HAP-1 (cell line): Measurements from ENCODE around the gene PPM1J.

Source experiments
- DNase-seq, 2 experiments: peaks; one replicate each; pipeline ENCODE4 v3.0.0-alpha.2; 2016 to 2020; ENCODE audit warnings: low spot score in 2 of 2
- H3K27me3 ChIP-seq: fragments of 250-450 bp; sonication (Bioruptor Pico); 2 replicates; pipeline ENCODE4 v1.5.1; 2020; ENCODE audit warnings: low read depth, mild to moderate bottlenecking, moderate library complexity
- H3K36me3 ChIP-seq: fragments of 250-450 bp; sonication (Bioruptor Pico); replicated peaks from 2 replicates; pipeline ENCODE4 v1.5.1; 2020; ENCODE audit warnings: mild to moderate bottlenecking
- H3K4me1 ChIP-seq: fragments of 250-450 bp; sonication (Bioruptor Pico); 2 replicates; pipeline ENCODE4 v1.5.1; 2020; ENCODE audit warnings: mild to moderate bottlenecking
- H3K4me3 ChIP-seq: fragments of 250-450 bp; sonication (Bioruptor Pico); 2 replicates; pipeline ENCODE4 v1.5.1; 2020; ENCODE audit warnings: mild to moderate bottlenecking, moderate library complexity
- H3K9me3 ChIP-seq: fragments of 250-450 bp; sonication (Bioruptor Pico); 2 replicates; pipeline ENCODE4 v1.5.1; 2020; ENCODE audit warnings: mild to moderate bottlenecking, moderate library complexity
- in situ Hi-C: fragments of 300-500 bp; cut with MboI; formaldehyde crosslinking; loops from 3 replicates; pipeline ENCODE4 v1.14.3; 2020; ENCODE audit warnings: low sequenced_read_pairs, inconsistent platforms, mixed read lengths

PPM1J gene

GRCh38 chr1:112676543-112676942 lies 38.6 kb downstream of the PPM1J start:
- no peaks in the 10 kb centered on the region for H3K27me3 ChIP-seq
- H3K9me3 ChIP-seq: no peaks in the 10 kb centered on the region
- H3K4me1 ChIP-seq: peaks cover 48% of the 10 kb centered on the region
- H3K4me3 ChIP-seq: peak overlapping the region; percentile 67
- in situ Hi-C loops: no loop called here
- DNase-seq: no peak
- H3K36me3 ChIP-seq: peaks cover 20% of the 10 kb centered on the region

- Histone ChIP-seq H3K36me3 (peaks cover 27% of the 10 kb centered on the region), H3K4me1 (peaks cover 55% of the 10 kb centered on the region), H3K27me3 (no peaks in the 10 kb centered on the region), H3K9me3 (no peaks in the 10 kb centered on the region), H3K4me3 (peak overlapping the region; percentile 67)
- in situ Hi-C loops: no loop called here
- no peak for DNase-seq
Observed at GRCh38 chr1:112675728-112676381, 39.3 kb downstream of the PPM1J start.

DNA sequence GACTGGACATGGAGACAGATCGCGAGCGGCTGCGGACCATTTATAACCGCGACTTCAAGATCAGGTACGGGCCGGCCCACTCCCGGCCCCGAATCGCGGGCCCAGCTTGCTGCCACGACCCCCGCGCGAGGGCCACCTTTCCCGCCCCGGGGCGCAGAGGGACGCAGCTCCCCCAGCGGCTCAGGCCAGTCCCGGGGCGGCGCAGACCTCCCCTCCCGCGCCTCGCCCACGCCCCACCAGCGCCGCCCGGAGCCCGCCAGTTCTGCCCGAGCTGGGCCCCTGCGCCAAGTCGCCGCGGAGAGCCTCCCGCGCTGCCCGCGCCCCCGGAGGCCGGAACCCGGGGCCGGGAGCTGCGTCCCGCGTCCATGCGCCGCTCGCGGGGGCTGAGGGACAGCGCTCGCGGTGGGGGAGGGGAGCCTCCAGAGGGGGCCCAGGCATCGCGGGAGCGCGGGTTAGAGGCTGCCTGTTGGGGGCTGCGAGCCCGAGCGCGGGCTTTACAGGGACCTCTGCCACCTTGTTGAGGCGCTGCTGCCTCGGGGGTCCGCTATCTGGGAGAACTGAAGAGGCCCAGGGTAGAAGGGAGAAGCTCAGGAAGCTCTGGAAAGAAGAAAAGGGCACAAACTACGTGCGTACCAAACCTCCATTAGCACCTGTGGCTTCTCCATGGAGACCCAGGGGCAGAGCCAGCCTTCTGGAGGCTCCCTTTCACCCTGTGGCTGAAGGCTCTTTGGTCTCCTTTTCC lies 40.0 kb downstream of the PPM1J start:
- in situ Hi-C loops: no loop called here
- Histone ChIP-seq H3K4me1 (peaks cover 57% of the 10 kb centered on the region), H3K36me3 (peaks cover 28% of the 10 kb centered on the region), H3K9me3 (no peaks in the 10 kb centered on the region), H3K27me3 (no peaks in the 10 kb centered on the region), H3K4me3 (peak overlapping the region; percentile 67)
- peak in 1 of 2 experiments; percentile 73 for DNase-seq

- Histone ChIP-seq H3K27me3 (no peaks in the 10 kb centered on the region), H3K4me3 (peak within 1 kb of the TSS; percentile 67), H3K9me3 (no peaks in the 10 kb centered on the region), H3K4me1 (peaks cover 57% of the 10 kb centered on the region), H3K36me3 (peaks cover 33% of the 10 kb centered on the region)
- DNase-seq: peak; percentile 87 to 89
- in situ Hi-C loops: no loop called here
Observed at GRCh38 chr1:112674440-112674985, 40.6 kb downstream of the PPM1J start, which contains the start of gene MOV10. Gene MOV10, plus strand, starts transcription at chr1:112674659. Its CDS starts 254 bp downstream, at chr1:112674913.

DNA sequence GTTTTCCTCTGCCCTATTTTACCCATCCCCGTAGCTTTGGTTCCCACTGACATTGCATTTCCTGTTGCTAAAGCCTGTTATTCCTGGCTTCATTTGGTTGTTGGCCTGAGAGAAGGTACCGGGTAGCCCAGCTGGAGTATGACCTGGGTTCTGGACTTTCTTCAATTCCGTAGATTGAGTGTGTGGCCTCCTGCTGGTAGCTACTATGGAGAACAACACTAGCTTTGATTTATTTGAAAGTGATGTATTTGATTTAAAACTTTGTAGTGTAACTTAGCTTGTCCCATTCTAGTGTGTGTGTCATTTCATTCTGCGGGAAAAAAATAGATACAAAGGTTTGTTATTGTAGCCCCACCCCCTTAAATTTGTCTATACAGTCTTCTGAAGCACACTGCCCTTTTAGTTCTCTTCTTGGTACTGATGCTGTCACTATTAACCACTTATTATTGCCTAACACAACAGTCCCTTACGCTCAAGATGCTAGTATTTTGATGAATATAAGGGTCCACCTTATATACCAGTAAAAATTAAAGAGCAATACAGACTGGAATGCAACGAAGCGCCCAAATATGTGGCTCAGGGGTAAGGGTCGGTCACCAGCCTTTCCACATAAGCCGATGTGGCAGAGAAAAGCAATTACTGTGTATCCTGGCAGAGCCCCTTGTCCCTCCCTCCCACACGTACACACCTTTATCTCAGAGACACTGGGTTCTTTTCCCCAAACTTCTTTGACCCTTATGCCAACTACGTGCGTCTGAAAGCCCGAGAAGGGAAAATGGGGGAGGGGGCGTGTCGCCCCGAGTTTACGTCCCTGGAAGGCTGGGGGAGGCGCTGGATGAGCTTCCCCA lies 41.3 kb downstream of the PPM1J start:
- Histone ChIP-seq H3K27me3 (no peaks in the 10 kb centered on the region), H3K9me3 (no peaks in the 10 kb centered on the region), H3K36me3 (peaks cover 40% of the 10 kb centered on the region), H3K4me1 (peaks cover 57% of the 10 kb centered on the region), H3K4me3 (peak overlapping the region; percentile 67)
- in situ Hi-C loops: no loop called here
- DNase-seq: peak; percentile 35 to 37

- Histone ChIP-seq H3K27me3 (no peaks in the 10 kb centered on the region), H3K9me3 (no peaks in the 10 kb centered on the region), H3K4me1 (peaks cover 52% of the 10 kb centered on the region), H3K36me3 (peaks cover 40% of the 10 kb centered on the region), H3K4me3 (no peak overlapping the region)
- in situ Hi-C loops: no loop called here
- no peak for DNase-seq
Observed at GRCh38 chr1:112672842-112673241, 42.3 kb downstream of the PPM1J start.

GRCh38 chr1:112672009-112672408 lies 43.1 kb downstream of the PPM1J start:
- Histone ChIP-seq H3K27me3 (no peaks in the 10 kb centered on the region), H3K4me3 (no peak overlapping the region), H3K9me3 (no peaks in the 10 kb centered on the region), H3K4me1 (peaks cover 48% of the 10 kb centered on the region), H3K36me3 (peaks cover 43% of the 10 kb centered on the region)
- in situ Hi-C loops: no loop called here
- DNase-seq: peak; percentile 37 to 90

DNA sequence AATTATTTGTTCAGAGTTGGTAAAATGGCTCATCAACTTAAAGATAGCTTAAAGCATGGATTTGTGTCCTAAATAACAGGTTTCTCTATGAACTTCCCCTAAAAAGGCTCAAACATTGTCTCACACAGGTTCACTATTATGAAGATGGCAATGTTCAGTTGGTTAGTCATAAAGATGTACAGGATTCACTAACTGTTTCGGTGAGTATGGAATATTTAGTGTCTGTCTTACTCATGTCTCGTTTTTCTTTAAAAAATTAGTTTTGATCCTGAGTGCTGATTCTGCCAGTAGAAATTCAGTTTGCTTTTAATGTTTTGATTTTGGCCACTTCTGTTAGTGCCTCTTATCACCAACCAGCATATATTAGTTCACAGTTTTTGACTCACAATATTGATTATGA lies 48.2 kb downstream of the PPM1J start:
- Histone ChIP-seq H3K4me3 (no peak overlapping the region), H3K9me3 (no peaks in the 10 kb centered on the region), H3K27me3 (no peaks in the 10 kb centered on the region), H3K36me3 (peaks cover 62% of the 10 kb centered on the region), H3K4me1 (peaks cover 13% of the 10 kb centered on the region)
- no peak for DNase-seq
- in situ Hi-C loops: no loop called here

DNA sequence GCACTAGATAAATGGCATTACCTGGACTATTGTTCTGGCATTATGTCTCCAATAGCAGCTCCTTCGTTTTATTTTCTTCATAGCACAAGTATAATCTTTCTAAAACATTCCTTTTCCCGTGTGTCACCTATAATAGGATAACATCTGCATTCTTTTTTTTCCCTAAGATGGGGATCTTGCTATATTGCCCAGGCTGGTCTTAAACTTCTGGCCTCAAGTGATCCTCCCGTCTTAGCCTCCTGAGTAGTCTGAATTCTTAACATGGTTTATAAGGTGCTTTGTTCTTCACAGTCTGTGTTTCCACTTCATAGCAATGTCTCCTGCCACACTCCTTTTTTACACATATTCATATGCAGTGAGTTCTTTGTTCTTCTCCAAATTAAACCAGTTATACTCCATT lies 49.3 kb downstream of the PPM1J start:
- H3K9me3 ChIP-seq: no peaks in the 10 kb centered on the region
- H3K4me1 ChIP-seq: peaks cover 2% of the 10 kb centered on the region
- DNase-seq: no peak
- no peaks in the 10 kb centered on the region for H3K27me3 ChIP-seq
- in situ Hi-C loops: no loop called here
- no peak overlapping the region for H3K4me3 ChIP-seq
- H3K36me3 ChIP-seq: peaks cover 65% of the 10 kb centered on the region
